ENCODE results near the gene RTKN. TPM values are rescaled to one million over a fixed set of nuclear protein-coding genes. Genes with fewer than 3 reads are reported as not detected.
A peak's percentile ranks its signal among the peaks of the same experiment; 100 is the strongest.

Gene RTKN
- total and polyA plus RNA-seq, 2 of the 13 experiments (the other 11 are each of a cell fraction or from before 2014, with no cell fraction given): 159 to 166 TPM

DNA sequence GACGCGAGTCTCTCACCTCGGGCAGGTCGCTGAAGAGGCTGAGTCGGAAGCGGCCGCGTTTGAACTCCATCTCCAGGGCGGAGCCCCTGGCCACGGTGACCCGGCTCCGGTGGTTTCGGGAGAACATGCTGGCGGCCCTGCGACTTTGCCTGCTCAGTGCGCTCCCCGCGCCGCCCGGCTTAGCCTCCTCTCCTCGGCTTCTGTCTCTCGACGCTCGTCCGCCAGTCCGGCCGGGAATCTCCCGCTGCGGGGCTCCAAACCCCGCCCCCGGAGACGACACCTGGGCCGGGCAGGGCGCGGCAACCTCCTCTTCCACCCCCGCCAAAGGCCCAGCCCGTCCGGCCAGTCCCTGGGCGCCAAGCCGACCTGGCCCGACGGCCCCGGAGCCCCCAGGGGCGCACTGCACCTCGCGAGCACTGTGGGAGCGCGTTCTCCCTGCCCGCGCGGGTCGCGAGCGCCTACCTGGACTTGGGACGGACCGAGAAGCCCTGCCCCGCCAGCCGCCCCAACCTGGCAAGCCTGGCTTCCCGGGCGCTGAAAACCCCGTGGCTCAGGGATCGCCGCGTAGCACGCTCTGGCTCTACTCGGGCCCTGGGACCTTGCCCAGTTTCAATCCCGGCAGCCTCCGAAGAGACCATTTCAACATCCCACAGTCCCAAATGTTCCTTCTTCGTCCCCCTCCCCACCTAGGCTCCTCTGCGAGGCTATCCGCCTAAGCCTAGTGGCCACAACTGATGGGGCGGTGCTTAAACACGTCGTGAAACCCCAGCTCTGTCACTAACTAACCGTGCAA is at the start of gene RTKN (continued):
- TF ChIP-seq ZNF430 (CRISPR knock-in tag; IDR thresholded peaks at IDR 0.05) (peak; percentile 98), ATF7-NPFF (CRISPR knock-in tag; IDR thresholded peaks at IDR 0.05; ENCODE audit: low read depth) (peak; percentile 82), XRCC5 (optimal IDR thresholded peaks at IDR 0.05; ENCODE audit: low read length) (peak; percentile 87), DMAP1 (CRISPR knock-in tag; IDR thresholded peaks at IDR 0.05) (peak; percentile 74), TBX2 (CRISPR knock-in tag; IDR thresholded peaks at IDR 0.05; ENCODE audit: borderline replicate concordance) (peak; percentile 93), MYNN (CRISPR knock-in tag; IDR thresholded peaks at IDR 0.05; ENCODE audit: low read depth) (0 out of 2 replicates have a peak, but pooled peaks have one; percentile 29), ZNF335 (CRISPR knock-in tag; IDR thresholded peaks at IDR 0.05) (peak; percentile 79), ZBTB7B (CRISPR knock-in tag; IDR thresholded peaks at IDR 0.05) (peak; percentile 76; the same call in 1 of the 2 replicates), ZNF121 (CRISPR knock-in tag; IDR thresholded peaks at IDR 0.05) (peak; percentile 69), SNAPC2 (CRISPR knock-in tag; IDR thresholded peaks at IDR 0.05) (peak; percentile 96; the same call in 1 of the 2 replicates), ZNF670 (CRISPR knock-in tag; IDR thresholded peaks at IDR 0.05; ENCODE audit: borderline replicate concordance) (peak; percentile 70), ZNF839 (CRISPR knock-in tag; IDR thresholded peaks at IDR 0.05; ENCODE audit: borderline replicate concordance) (0 out of 2 replicates have a peak, but pooled peaks have one; percentile 60), SRSF9 (IDR thresholded peaks at IDR 0.05; ENCODE audit: borderline replicate concordance, insufficient read depth, low read depth, low read length, poor library complexity, severe bottlenecking) (no peak), HNRNPLL (IDR thresholded peaks at IDR 0.05; ENCODE audit: low read depth, low read length, poor library complexity, severe bottlenecking) (peak; percentile 67), HDAC6 (IDR thresholded peaks at IDR 0.05; ENCODE audit: low read depth, low read length) (no peak), ZNF510 (CRISPR knock-in tag; IDR thresholded peaks at IDR 0.05; ENCODE audit: low read depth) (no peak; the same call in 1 of the 2 replicates), ZNF350 (CRISPR knock-in tag; IDR thresholded peaks at IDR 0.05; ENCODE audit: borderline replicate concordance, low read depth) (0 out of 2 replicates have a peak, but pooled peaks have one; percentile 54), ZNF101 (CRISPR knock-in tag; IDR thresholded peaks at IDR 0.05; ENCODE audit: borderline replicate concordance, low read depth) (0 out of 2 replicates have a peak, but pooled peaks have one; percentile 68)
- TF ChIP-seq, protein P1, sequence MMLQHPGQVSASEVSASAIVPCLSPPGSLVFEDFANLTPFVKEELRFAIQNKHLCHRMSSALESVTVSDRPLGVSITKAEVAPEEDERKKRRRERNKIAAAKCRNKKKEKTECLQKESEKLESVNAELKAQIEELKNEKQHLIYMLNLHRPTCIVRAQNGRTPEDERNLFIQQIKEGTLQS (CRISPR knock-in tag; IDR thresholded peaks at IDR 0.05): no peak
- TF ChIP-seq, protein P2, sequence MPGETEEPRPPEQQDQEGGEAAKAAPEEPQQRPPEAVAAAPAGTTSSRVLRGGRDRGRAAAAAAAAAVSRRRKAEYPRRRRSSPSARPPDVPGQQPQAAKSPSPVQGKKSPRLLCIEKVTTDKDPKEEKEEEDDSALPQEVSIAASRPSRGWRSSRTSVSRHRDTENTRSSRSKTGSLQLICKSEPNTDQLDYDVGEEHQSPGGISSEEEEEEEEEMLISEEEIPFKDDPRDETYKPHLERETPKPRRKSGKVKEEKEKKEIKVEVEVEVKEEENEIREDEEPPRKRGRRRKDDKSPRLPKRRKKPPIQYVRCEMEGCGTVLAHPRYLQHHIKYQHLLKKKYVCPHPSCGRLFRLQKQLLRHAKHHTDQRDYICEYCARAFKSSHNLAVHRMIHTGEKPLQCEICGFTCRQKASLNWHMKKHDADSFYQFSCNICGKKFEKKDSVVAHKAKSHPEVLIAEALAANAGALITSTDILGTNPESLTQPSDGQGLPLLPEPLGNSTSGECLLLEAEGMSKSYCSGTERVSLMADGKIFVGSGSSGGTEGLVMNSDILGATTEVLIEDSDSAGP (CRISPR knock-in tag; IDR thresholded peaks at IDR 0.05; ENCODE audit: borderline replicate concordance): peak; percentile 90; the same call in 1 of the 2 replicates
- TF ChIP-seq, protein P3, sequence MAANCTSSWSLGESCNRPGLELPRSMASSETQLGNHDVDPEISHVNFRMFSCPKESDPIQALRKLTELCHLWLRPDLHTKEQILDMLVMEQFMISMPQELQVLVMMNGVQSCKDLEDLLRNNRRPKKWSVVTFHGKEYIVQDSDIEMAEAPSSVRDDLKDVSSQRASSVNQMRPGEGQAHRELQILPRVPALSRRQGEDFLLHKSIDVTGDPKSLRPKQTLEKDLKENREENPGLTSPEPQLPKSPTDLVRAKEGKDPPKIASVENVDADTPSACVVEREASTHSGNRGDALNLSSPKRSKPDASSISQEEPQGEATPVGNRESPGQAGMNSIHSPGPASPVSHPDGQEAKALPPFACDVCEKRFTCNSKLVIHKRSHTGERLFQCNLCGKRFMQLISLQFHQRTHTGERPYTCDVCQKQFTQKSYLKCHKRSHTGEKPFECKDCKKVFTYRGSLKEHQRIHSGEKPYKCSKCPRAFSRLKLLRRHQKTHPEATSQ (CRISPR knock-in tag; IDR thresholded peaks at IDR 0.05; ENCODE audit: borderline replicate concordance): peak; percentile 85; the same call in 1 of the 2 replicates
- TF ChIP-seq, protein P4, sequence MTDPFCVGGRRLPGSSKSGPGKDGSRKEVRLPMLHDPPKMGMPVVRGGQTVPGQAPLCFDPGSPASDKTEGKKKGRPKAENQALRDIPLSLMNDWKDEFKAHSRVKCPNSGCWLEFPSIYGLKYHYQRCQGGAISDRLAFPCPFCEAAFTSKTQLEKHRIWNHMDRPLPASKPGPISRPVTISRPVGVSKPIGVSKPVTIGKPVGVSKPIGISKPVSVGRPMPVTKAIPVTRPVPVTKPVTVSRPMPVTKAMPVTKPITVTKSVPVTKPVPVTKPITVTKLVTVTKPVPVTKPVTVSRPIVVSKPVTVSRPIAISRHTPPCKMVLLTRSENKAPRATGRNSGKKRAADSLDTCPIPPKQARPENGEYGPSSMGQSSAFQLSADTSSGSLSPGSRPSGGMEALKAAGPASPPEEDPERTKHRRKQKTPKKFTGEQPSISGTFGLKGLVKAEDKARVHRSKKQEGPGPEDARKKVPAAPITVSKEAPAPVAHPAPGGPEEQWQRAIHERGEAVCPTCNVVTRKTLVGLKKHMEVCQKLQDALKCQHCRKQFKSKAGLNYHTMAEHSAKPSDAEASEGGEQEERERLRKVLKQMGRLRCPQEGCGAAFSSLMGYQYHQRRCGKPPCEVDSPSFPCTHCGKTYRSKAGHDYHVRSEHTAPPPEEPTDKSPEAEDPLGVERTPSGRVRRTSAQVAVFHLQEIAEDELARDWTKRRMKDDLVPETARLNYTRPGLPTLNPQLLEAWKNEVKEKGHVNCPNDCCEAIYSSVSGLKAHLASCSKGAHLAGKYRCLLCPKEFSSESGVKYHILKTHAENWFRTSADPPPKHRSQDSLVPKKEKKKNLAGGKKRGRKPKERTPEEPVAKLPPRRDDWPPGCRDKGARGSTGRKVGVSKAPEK (CRISPR knock-in tag; IDR thresholded peaks at IDR 0.05; ENCODE audit: borderline replicate concordance): peak; percentile 43; the same call in 1 of the 2 replicates
